K562 (cell line): Measurements from ENCODE around the gene EFCAB7.

Experiments used
- CTCF ChIP-seq, 3 experiments: IDR thresholded peaks in 2 of 3; conservative IDR thresholded peaks in 1 of 3; 2 replicates each; pipeline ENCODE4 v1.5.1; 2011 to 2012; ENCODE audit warnings: low read length in 3 of 3, mild to moderate bottlenecking in 3 of 3, control low read depth in 2 of 3, improper control_type of control experiment in 1 of 3, inconsistent platforms in 1 of 3, low read depth in 1 of 3, mixed read lengths in 1 of 3, moderate library complexity in 1 of 3; ENCODE audit not compliant: insufficient read depth in 2 of 3
- GABPA ChIP-seq: fragments of 200-800 bp; sonication (Bioruptor generic); conservative IDR thresholded peaks from 2 replicates; pipeline ENCODE4 v1.6.1; 2016; ENCODE audit warnings: low read depth, missing genetic modification characterization, missing compliant biosample characterization
- NRF1 ChIP-seq, 2 experiments: fragments of 450-650 bp; IDR thresholded peaks in 1 of 2; conservative IDR thresholded peaks in 1 of 2; 2 replicates each; pipeline ENCODE4 v1.6.1; 2014; ENCODE audit warnings: mild to moderate bottlenecking in 2 of 2
- POLR2A ChIP-seq: fragments of 450-650 bp; conservative IDR thresholded peaks from 2 replicates; pipeline ENCODE4 v1.6.1; 2016
- POLR2AphosphoS5 ChIP-seq: IDR thresholded peaks from 2 replicates; pipeline ENCODE4 v1.6.1; 2011; ENCODE audit warnings: mild to moderate bottlenecking, low read depth, low read length, moderate library complexity; ENCODE audit not compliant: control insufficient read depth, insufficient read depth
- RBFOX2 ChIP-seq: fragments of 200-400 bp; formaldehyde crosslinking; IDR thresholded peaks from 2 replicates; pipeline ENCODE4 v1.6.1; 2017; ENCODE audit warnings: low read depth, mild to moderate bottlenecking, low read length, moderate library complexity
- SMAD1 ChIP-seq: fragments of 150-350 bp; IDR thresholded peaks from 2 replicates; pipeline ENCODE4 v1.6.1; 2014; ENCODE audit warnings: low read length, low read depth; ENCODE audit not compliant: partially characterized antibody
- TRIM28 ChIP-seq: fragments of 450-650 bp; IDR thresholded peaks from 2 replicates; pipeline ENCODE4 v1.6.1; 2017
- USF2 ChIP-seq: sonication (generic); formaldehyde crosslinking; IDR thresholded peaks from 2 replicates; pipeline ENCODE4 v1.5.0; 2020; ENCODE audit warnings: missing genetic modification reagents

GRCh38 chr1:63501256-63501655 lies 22.1 kb upstream of the EFCAB7 start:
- TF ChIP-seq POLR2A (no peak), TRIM28 (no peak), SMAD1 (no peak), GABPA (no peak), USF2 (CRISPR knock-in tag) (no peak), RBFOX2 (no peak), NRF1 (conservative IDR thresholded peaks at IDR 0.05 in 1 of 2, IDR thresholded peaks at IDR 0.05 in 1 of 2) (no peak), POLR2AphosphoS5 (no peak), CTCF (IDR thresholded peaks at IDR 0.05 in 2 of 3, conservative IDR thresholded peaks at IDR 0.05 in 1 of 3; ENCODE audit: insufficient read depth in 2 of 3, low read depth in 1 of 3, low read length in 3 of 3) (no peak)
